ENCODE data around the gene TKFC. TPM values are rescaled to one million over a fixed set of nuclear protein-coding genes. Genes with fewer than 3 reads are reported as not detected.

Gene TKFC
- total RNA-seq, 2 experiments from 2014 or later: 79.1 to 86.3 TPM

- Mint-ChIP-seq H3K4me3 (peak overlapping the region; percentile 86), H3K27ac (peak overlapping the region; percentile 96), H3K4me1 (ENCODE audit: low read depth) (peaks cover 61% of the 10 kb centered on the region), H3K27me3 (no peaks in the 10 kb centered on the region), H3K9me3 (no peaks in the 10 kb centered on the region), H3K36me3 (ENCODE audit: low read depth) (peaks cover 42% of the 10 kb centered on the region)
- intact Hi-C loops (cut with micrococcal nuclease): loop anchor here (2.0 kb wide), 1 partner anchor 29 kb away; the partner anchor contains the start of gene TMEM138
- CTCF ChIA-PET: interaction anchor here (0.8 to 10.4 kb wide), 11 partner anchors 15 to 481 kb away, joined by 3 to 313 read pairs (median 5); partner anchors contain the start of genes CPSF7, CYB561A3, SDHAF2 and TMEM138
- DNase-seq (no peak), ATAC-seq (no peak)
- POLR2A ChIA-PET: interaction anchor here (0.8 to 4.6 kb wide), 20 partner anchors 12 to 102 kb away, joined by 3 to 59 read pairs (median 5); partner anchors contain the start of genes CPSF7, CYB561A3, SDHAF2 and TMEM138
- TF ChIP-seq, protein P1, sequence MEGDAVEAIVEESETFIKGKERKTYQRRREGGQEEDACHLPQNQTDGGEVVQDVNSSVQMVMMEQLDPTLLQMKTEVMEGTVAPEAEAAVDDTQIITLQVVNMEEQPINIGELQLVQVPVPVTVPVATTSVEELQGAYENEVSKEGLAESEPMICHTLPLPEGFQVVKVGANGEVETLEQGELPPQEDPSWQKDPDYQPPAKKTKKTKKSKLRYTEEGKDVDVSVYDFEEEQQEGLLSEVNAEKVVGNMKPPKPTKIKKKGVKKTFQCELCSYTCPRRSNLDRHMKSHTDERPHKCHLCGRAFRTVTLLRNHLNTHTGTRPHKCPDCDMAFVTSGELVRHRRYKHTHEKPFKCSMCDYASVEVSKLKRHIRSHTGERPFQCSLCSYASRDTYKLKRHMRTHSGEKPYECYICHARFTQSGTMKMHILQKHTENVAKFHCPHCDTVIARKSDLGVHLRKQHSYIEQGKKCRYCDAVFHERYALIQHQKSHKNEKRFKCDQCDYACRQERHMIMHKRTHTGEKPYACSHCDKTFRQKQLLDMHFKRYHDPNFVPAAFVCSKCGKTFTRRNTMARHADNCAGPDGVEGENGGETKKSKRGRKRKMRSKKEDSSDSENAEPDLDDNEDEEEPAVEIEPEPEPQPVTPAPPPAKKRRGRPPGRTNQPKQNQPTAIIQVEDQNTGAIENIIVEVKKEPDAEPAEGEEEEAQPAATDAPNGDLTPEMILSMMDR (IDR thresholded peaks at IDR 0.05): no peak
Observed at GRCh38 chr11:61333550-61334433, 764 bp downstream of the TKFC start.

- CTCF ChIA-PET: interaction anchor here (0.8 to 10.4 kb wide), 12 partner anchors 11 to 480 kb away, joined by 3 to 313 read pairs (median 16); partner anchors contain the start of genes CPSF7, CYB561A3, SDHAF2 and TMEM138
- H3K4me3 Mint-ChIP-seq: peak overlapping the region; percentile 86
- TF ChIP-seq, protein P1 (IDR thresholded peaks at IDR 0.05): no peak
- peaks cover 52% of the 10 kb centered on the region for H3K4me1 Mint-ChIP-seq (ENCODE audit: low read depth)
- POLR2A ChIA-PET: interaction anchor here (0.8 to 4.6 kb wide), 18 partner anchors 8 to 95 kb away, joined by 3 to 59 read pairs (median 6); partner anchors contain the start of genes CPSF7, CYB561A3, SDHAF2 and TMEM138
- no peak for ATAC-seq
- H3K36me3 Mint-ChIP-seq (ENCODE audit: low read depth): peaks cover 34% of the 10 kb centered on the region
- no peak for DNase-seq
- H3K27ac Mint-ChIP-seq: peak overlapping the region; percentile 96
- no peaks in the 10 kb centered on the region for H3K27me3 Mint-ChIP-seq
- intact Hi-C loops (cut with micrococcal nuclease): no loop called here
- no peaks in the 10 kb centered on the region for H3K9me3 Mint-ChIP-seq
Observed at GRCh38 chr11:61334434-61335354, 1.7 kb downstream of the TKFC start.

- no peak overlapping the region for H3K4me3 Mint-ChIP-seq
- peak overlapping the region; percentile 90 for H3K27ac Mint-ChIP-seq
- H3K4me1 Mint-ChIP-seq (ENCODE audit: low read depth): peaks cover 46% of the 10 kb centered on the region
- peaks cover 28% of the 10 kb centered on the region for H3K36me3 Mint-ChIP-seq (ENCODE audit: low read depth)
- ATAC-seq (no peak), DNase-seq (no peak)
- TF ChIP-seq, protein P1 (IDR thresholded peaks at IDR 0.05): no peak
- no peaks in the 10 kb centered on the region for H3K9me3 Mint-ChIP-seq
- CTCF ChIA-PET: interaction anchor here (0.8 to 10.4 kb wide), 29 partner anchors 8 to 499 kb away, joined by 3 to 313 read pairs (median 10); partner anchors contain the start of genes CPSF7, CYB561A3, SDHAF2 and TMEM138
- no peaks in the 10 kb centered on the region for H3K27me3 Mint-ChIP-seq
- POLR2A ChIA-PET: interaction anchor here (1.0 to 4.6 kb wide), 10 partner anchors 8 to 60 kb away, joined by 3 to 59 read pairs (median 4); partner anchors contain the start of genes CYB561A3, TMEM138, TMEM216 and VWCE
- intact Hi-C loops (cut with micrococcal nuclease): no loop called here
Observed at GRCh38 chr11:61335355-61335710, 2.3 kb downstream of the TKFC start.

GRCh38 chr11:61336171-61336935 is 3.3 kb downstream of the TKFC start:
- no peaks in the 10 kb centered on the region for H3K27me3 Mint-ChIP-seq
- peak; percentile 70 for ATAC-seq
- intact Hi-C loops (cut with micrococcal nuclease): loop anchor here (1.0 kb wide), 1 partner anchor 49 kb away; no protein-coding TSS in a partner anchor
- TF ChIP-seq, protein P1 (IDR thresholded peaks at IDR 0.05): peak; percentile 96
- H3K27ac Mint-ChIP-seq: peak overlapping the region; percentile 90
- peaks cover 25% of the 10 kb centered on the region for H3K36me3 Mint-ChIP-seq (ENCODE audit: low read depth)
- no peaks in the 10 kb centered on the region for H3K9me3 Mint-ChIP-seq
- peaks cover 37% of the 10 kb centered on the region for H3K4me1 Mint-ChIP-seq (ENCODE audit: low read depth)
- no peak overlapping the region for H3K4me3 Mint-ChIP-seq
- ChIA-PET CTCF (interaction anchor here (0.7 to 10.4 kb wide), 50 partner anchors 9 to 498 kb away, joined by 3 to 313 read pairs (median 5); partner anchors contain the start of genes CPSF7, CYB561A3, SDHAF2 and TMEM109), POLR2A (interaction anchor here (0.7 to 4.6 kb wide), 11 partner anchors 12 to 93 kb away, joined by 3 to 59 read pairs (median 4); partner anchors contain the start of genes CPSF7, CYB561A3, SDHAF2 and TMEM138)
- peak; percentile 87 for DNase-seq

Measured in activated CD8-positive, alpha-beta T cell treated with anti-CD3 and anti-CD28 coated beads for 36 hours (primary cell).